HG03378 (cell line): ENCODE data around the gene ALDH5A1.

Experiments used
- ATAC-seq: cut with Tn5 transposase; IDR thresholded peaks from one replicate; pipeline ENCODE4 v1.9.1; 2021; ENCODE audit warnings: mild to moderate bottlenecking, moderate library complexity; ENCODE audit not compliant: unreplicated experiment

The ALDH5A1 gene

DNA sequence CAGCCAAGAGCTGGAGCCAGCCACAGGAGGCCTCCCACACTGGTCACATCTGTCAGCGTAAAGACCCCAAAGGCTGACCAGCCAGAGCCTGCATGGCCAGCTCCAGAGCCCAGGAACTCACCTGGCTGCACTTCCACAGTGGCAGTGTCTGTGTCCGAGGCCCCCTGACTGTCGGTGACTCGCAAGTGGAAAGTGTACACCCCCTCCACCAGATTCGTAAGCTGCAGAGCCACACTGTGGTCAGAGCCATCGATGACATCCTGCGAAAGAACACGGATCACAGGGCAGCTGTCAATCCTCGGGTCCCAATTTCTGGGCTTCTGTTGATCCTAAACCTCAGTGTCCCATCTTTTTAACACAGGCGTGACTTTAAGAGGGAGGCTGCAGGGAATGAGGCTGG is 69.3 kb downstream of the ALDH5A1 start:
- no peak for ATAC-seq

DNA sequence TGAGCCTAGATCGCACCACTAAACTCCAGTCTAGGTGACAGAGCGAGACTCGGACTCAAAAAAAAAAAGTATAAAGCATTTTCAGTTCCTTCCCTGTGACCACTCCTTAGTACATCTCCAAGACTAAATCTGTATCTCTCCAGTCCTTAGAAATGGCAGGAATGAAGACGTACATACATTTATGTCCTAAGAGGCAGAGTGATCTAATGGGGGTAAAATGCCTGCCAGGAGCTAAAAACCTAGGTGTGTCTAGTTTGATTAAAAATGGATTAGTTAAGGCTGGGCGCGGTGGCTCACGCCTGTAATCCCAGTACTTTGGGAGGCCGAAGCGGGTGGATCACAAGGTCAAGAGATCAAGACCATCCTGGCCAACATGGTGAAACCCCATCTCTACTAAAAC is 70.4 kb downstream of the ALDH5A1 start:
- no peak for ATAC-seq

DNA sequence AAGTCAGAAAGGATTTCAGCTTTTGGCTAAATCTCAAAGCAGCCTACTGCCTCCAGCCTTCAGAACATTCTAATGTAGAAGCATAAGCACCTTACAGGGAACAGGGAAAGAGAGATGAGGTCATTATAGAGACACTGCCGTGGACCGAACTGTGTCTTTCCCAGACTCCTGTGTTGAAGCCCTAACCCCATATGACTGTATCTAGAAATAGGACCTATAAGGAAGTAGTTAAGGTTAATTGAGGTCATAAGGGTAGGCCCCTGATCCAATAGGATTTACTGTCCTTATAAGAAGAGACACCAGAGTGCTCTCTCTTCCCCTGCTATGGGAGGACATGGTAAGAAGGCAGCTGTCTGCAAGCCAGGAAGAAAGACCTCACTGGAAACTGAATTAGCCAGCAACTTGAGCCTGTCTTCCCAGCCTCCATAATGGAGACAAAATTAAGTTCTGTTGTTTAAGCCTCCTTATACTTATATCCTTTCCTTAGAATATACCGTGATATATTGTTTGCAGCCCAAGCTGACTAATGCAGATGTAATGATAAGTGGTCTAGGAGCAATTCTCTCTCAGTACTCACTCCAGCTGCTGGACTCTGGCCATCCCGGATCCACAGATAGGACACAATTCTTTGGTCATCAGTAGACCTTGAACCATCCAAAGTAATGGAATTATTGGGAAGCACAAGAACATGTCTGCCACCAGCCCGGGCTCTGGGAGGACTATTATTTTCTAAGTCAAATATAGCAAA is 71.4 kb downstream of the ALDH5A1 start:
- no peak for ATAC-seq

DNA sequence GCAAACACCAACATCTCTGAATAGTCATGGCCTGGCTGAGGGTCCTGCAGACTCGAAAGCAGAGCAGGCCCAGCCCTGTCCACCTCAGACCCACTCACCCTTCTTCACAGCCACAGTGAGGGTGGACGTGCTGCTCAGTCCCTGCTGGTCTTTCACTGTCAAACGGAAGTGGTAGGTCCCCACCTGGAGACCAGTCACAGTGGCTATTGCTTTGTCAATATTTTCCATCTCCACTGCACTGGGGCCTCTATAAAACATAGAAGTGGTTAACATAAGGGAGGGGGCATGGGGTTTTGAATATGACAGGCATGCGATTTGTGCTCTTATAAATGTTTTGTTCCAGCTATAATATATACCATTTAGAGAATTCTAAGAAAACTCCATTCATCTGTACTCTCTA is 73.9 kb downstream of the ALDH5A1 start:
- no peak for ATAC-seq

DNA sequence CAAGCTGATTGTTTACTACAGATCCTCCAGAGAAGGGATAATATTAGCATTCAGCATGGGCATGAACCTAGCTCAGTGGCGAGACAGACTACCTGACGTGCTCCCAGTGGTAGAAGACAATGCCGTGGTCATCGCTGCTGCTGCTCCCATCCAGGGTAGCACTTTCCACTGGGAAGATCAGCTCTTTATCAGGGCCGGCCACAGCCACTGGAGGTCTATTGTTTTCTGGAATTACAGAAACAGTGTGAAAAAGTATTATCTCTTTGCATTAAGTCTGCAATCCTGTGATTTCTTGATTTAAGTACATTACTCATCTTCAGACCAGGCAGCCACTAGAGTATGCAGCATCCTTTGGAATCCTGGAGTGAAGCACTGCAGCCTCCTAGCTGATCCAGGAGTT is 75.0 kb downstream of the ALDH5A1 start:
- no peak for ATAC-seq

DNA sequence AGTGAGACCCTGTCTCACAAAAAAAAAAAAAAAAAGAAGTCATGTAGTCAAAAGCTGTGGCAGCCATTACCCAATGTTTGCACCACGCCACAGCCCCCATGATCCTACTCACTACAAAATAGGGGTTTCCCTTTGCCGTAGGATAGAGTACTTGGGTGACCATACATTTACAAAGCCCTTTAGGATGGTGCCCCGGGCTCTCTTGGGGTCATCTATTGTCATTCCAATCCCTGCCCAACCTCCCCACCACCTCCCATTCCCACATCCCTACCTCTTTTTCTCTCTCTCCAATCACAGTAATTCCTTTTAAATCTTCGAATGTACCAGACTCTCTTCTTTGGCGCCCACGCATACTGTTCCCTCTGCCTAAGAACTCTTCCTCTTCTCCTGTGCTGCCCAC is 76.6 kb downstream of the ALDH5A1 start:
- ATAC-seq, result no peak

DNA sequence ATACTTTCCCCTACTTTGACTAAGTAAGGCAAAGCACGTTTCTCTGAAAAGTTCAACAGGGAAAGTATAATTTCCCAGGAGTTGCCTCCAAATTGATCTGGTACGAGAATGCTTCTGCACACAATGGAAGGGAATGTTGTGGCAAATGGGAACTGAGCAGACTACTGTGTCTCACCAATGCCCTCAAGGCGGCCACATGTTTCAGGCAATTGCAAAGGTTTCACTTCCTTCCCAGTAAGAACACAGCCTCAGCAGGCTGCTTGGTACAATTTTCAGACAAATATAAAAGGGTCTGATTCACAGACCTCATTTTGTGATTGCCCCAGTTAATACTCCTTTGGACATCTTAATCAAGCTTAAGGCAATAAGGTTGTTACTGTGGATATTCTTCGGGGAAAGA is 80.0 kb downstream of the ALDH5A1 start:
- peak; percentile 94 for ATAC-seq

DNA sequence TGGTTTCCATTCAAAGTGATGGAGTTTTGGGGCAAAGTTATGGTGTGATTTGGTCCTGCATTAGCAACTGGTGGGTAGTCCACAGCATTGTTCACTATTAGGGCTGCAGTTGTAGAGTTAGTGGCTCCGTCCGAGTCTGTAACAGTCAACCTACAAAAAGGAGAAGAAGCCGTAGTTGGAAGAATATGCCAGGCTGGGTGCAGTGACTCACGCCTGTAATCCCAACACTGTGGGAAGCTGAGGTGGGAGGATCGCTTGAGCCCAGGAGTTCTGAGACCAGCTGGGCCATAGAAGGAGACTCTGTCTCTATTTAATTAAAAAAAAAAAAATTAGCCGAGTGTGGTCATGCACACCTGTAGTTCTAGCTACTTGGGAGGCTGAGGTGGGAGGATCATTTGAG is 81.7 kb downstream of the ALDH5A1 start:
- ATAC-seq, result no peak

DNA sequence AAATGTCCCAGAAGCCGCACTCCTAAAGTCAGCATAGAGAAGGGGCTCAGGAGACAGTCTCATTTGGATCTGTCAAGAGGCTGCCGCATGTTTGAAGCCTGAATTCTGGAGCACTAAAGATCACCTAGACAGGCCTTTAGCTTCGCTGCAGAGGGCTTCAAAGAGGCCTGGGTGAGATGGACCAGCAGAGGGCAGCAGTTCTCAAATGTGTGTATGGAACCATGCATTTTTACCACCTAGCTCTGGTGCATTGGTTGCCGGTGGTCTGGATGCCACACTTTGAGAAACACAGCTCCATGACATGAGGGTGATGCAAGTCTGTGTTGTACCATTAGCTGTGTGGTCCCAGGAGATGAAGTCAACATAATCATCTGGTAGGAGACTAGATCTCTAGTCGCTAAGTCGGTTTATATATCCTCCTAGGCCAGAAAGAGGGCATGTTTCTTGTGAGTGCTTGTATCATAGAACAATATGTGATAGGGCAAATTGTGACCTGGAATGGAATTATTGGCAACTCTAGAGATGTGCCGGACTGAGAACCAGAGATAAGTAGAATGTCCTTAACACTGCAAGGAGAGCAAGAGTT is 86.4 kb downstream of the ALDH5A1 start:
- peak; percentile 71 for ATAC-seq

DNA sequence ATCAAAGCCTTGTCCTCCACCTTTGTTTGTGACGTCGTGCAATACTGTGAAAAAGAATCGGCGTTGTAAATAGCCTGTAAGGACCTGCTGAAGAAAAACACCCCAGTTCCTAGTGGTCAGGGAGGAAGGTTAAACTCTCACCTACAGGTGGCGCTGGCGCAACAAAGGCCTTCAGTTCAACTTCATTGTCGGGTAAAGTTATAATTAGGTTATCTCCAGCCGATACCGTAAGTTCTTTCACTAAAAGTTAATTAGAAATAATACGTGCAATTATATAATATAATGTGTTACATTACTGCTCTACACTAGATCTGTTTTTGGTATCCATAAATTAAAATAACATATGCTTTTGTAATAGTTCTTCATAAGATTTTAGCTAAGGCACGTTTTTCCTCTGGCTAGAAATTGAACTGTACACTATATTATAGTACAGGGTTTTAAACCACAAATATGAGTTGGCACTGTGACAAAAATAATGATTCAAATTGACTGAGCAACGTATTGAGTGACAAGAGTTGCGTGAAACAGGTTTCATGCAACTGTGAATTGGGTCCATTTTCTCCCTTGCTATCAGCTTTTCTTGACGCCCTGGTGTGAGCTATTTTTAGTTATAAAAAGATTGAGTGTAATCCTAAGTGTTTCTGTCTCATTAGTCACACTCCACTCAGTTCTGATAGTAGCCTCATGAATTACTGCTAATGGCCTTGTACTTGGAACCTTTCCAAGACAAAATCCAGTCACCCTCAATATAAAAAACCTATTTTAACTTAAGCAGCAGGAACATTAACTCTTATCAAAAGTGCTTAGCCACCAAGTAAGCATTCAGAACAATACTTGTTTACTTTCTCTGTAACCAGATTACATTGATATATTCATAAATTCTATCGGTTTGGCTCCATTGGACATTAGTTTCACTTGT is 89.0 kb downstream of the ALDH5A1 start:
- ATAC-seq, result peak; percentile 78

DNA sequence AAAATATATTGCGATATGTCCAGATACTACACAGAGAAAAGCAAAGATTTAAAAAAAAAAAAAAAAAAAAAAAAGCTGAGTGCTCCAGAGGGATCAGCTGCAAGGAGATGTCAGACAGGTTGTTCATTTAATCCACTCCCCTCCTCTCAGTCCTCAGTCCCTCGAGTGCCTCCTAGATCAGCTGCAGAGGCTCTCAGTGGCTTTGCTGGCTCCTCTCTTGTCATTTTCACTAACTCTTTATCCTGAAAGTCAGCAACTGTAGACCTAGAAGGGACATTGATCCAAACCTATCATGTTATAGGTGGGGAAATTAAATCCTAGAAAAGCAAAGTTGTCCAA is 89.6 kb downstream of the ALDH5A1 start:
- ATAC-seq, result no peak
